ENCODE results near the gene SGSM1. TPM values are rescaled to one million over a fixed set of nuclear protein-coding genes. Genes with fewer than 3 reads are reported as not detected.
"Not testable (repeated sequence)": the region's sequence is repeated elsewhere in the genome, so short reads cannot be mapped to it uniquely, and the experiment has no call there.

The SGSM1 gene
- total RNA-seq, 2 donors from 2014 or later = 6.8 to 11.1 TPM

DNA sequence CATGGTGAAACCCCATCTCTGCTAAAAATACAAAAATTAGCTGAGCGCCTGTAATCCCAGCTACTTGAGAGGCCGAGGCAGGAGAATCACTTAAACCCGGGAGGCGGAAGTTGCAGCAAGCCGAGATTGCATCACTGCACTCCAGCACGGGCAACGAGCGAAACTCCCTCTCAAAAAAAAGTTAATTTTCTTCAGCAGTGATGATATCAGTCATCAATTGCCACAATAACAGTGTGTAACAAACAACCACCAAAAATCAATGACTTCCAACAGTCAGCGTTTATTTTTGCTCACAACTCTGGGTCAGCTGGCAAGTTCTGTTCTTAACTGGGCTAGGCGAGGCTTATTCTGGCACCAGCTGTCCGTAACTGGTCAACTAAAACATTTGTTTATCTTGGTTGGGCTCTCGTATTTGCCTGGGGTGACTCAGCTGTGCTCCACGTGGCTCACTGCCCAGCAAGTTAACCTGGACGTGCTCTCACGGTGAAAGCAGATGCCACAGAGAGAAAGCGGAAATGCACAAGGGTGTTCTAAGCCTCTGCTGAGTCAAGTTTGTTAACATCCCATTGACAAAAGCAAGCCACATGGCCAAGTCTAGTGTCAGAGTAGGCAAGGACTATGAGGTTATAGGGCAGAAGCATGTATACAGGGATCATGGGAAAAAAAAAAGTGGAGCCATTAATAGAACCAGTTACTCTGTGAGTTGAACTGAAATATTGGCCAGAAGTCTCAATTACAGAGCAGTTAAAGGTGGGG, 88.4 kb downstream of the SGSM1 start:
- TF ChIP-seq, protein P1, sequence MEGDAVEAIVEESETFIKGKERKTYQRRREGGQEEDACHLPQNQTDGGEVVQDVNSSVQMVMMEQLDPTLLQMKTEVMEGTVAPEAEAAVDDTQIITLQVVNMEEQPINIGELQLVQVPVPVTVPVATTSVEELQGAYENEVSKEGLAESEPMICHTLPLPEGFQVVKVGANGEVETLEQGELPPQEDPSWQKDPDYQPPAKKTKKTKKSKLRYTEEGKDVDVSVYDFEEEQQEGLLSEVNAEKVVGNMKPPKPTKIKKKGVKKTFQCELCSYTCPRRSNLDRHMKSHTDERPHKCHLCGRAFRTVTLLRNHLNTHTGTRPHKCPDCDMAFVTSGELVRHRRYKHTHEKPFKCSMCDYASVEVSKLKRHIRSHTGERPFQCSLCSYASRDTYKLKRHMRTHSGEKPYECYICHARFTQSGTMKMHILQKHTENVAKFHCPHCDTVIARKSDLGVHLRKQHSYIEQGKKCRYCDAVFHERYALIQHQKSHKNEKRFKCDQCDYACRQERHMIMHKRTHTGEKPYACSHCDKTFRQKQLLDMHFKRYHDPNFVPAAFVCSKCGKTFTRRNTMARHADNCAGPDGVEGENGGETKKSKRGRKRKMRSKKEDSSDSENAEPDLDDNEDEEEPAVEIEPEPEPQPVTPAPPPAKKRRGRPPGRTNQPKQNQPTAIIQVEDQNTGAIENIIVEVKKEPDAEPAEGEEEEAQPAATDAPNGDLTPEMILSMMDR (IDR thresholded peaks at IDR 0.05) = no peak
- peaks cover 4 to 24% of the 10 kb centered on the region in 2 donors for H3K4me1 ChIP-seq (ENCODE audit: control insufficient read depth in 1 of 2, low read depth in 2 of 2)
- H3K4me3 ChIP-seq = peak overlapping the region; percentile 45
- peaks cover 9% of the 10 kb centered on the region for H3K36me3 ChIP-seq
- H3K9me3 ChIP-seq = no peaks in the 10 kb centered on the region
- peak; percentile 99 for ATAC-seq (ENCODE audit: insufficient number of reproducible peaks, low FRiP score, low read depth)
- no peaks in the 10 kb centered on the region for H3K27me3 ChIP-seq (replicated peaks; ENCODE audit: insufficient read depth)
- H3K27ac ChIP-seq = peak overlapping the region; percentile 82
- peak; percentile 73 for DNase-seq (ENCODE audit: low spot score)

- TF ChIP-seq, protein P1 (IDR thresholded peaks at IDR 0.05) = no peak
- Histone ChIP-seq H3K9me3 (no peaks in the 10 kb centered on the region), H3K4me3 (peak overlapping the region; percentile 45), H3K27me3 (replicated peaks; ENCODE audit: insufficient read depth) (no peaks in the 10 kb centered on the region), H3K4me1 (ENCODE audit: control insufficient read depth in 1 of 2, low read depth in 2 of 2) (peaks cover 4 to 24% of the 10 kb centered on the region in 2 donors), H3K36me3 (peaks cover 9% of the 10 kb centered on the region), H3K27ac (peak overlapping the region; percentile 82)
- ATAC-seq (ENCODE audit: insufficient number of reproducible peaks, low FRiP score, low read depth) (no peak), DNase-seq (ENCODE audit: low spot score) (peak; percentile 39)
These were observed 89.0 kb downstream of the SGSM1 start for GRCh38 chr22:24894998-24895397.

GRCh38 chr22:24901448-24901847, 95.4 kb downstream of the SGSM1 start:
- H3K4me3 ChIP-seq = no peak overlapping the region
- no peaks in the 10 kb centered on the region for H3K27me3 ChIP-seq (replicated peaks; ENCODE audit: insufficient read depth)
- DNase-seq (ENCODE audit: low spot score) (no peak), ATAC-seq (ENCODE audit: insufficient number of reproducible peaks, low FRiP score, low read depth) (no peak)
- H3K36me3 ChIP-seq = peaks cover 33% of the 10 kb centered on the region
- H3K4me1 ChIP-seq (ENCODE audit: control insufficient read depth in 1 of 2, low read depth in 2 of 2) = no peaks in the 10 kb centered on the region
- H3K27ac ChIP-seq = no peak overlapping the region
- TF ChIP-seq, protein P1 (IDR thresholded peaks at IDR 0.05) = no peak
- H3K9me3 ChIP-seq = peaks cover 8% of the 10 kb centered on the region

DNA sequence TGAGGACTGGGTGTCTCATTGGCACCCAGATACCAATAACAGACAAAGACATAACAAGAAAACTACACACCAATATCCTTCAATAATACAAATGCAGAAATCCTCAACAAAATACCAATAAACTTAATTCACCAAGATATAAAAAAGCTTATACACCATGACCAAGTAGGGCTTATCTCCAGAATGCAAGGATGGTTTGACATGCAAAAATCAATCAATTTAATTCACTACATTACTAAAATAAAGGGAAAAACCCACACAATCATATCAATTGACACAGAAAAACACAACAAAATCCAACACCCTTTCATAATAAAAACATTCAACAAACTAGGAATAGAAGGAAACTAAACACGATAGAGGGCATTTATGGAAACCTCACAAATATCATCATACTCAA, 99.9 kb downstream of the SGSM1 start:
- no peak overlapping the region for H3K4me3 ChIP-seq
- ATAC-seq (ENCODE audit: insufficient number of reproducible peaks, low FRiP score, low read depth) (no peak), DNase-seq (ENCODE audit: low spot score) (no peak)

GRCh38 chr22:24907101-24907500, 101.1 kb downstream of the SGSM1 start:
- not testable (repeated sequence) for H3K9me3 ChIP-seq; H3K27me3 ChIP-seq (replicated peaks; ENCODE audit: insufficient read depth); DNase-seq (ENCODE audit: low spot score); H3K27ac ChIP-seq; H3K4me3 ChIP-seq; ATAC-seq (ENCODE audit: insufficient number of reproducible peaks, low FRiP score, low read depth); H3K4me1 ChIP-seq (ENCODE audit: control insufficient read depth in 1 of 2, low read depth in 2 of 2)
- peaks cover 23% of the 10 kb centered on the region for H3K36me3 ChIP-seq

More for the DNA sequence above, 99.9 kb downstream of the SGSM1 start:
- no peaks in the 10 kb centered on the region for H3K4me1 ChIP-seq (ENCODE audit: control insufficient read depth in 1 of 2, low read depth in 2 of 2)
- H3K36me3 ChIP-seq = peaks cover 28% of the 10 kb centered on the region
- TF ChIP-seq, protein P1 (IDR thresholded peaks at IDR 0.05) = no peak
- H3K27me3 ChIP-seq (replicated peaks; ENCODE audit: insufficient read depth) = no peaks in the 10 kb centered on the region
- H3K27ac ChIP-seq = no peak overlapping the region
- H3K9me3 ChIP-seq = peaks cover 9% of the 10 kb centered on the region

Data from thoracic aorta (tissue), 2 donors.